GM18505 (cell line): ENCODE data around the gene KIZ.

ENCODE experiments used
- ATAC-seq: cut with Tn5 transposase; IDR thresholded peaks from one replicate; pipeline ENCODE4 v1.9.1; 2021; ENCODE audit not compliant: unreplicated experiment
- POLR2A ChIP-seq: IDR thresholded peaks from 4 replicates; pipeline ENCODE4 v1.6.1; 2011; ENCODE audit warnings: borderline replicate concordance; ENCODE audit not compliant: insufficient read depth, insufficient read length; ENCODE audit errors: extremely low read depth

Gene KIZ

GRCh38 chr20:21125849-21126580, at the start of gene KIZ:
Gene KIZ (plus strand): TSS chr20:21126082. CDS start chr20:21126116, 34 bp downstream.
- peak; percentile 97 for ATAC-seq
- peak; percentile 89 for TF ChIP-seq POLR2A

GRCh38 chr20:21077809-21078345, 48.0 kb upstream of the KIZ start:
- TF ChIP-seq POLR2A = no peak
- no peak for ATAC-seq

GRCh38 chr20:21082584-21082983, 43.3 kb upstream of the KIZ start:
- no peak for TF ChIP-seq POLR2A
- no peak for ATAC-seq

- no peak for TF ChIP-seq POLR2A
- ATAC-seq = no peak
Measured at GRCh38 chr20:21083825-21084325, 42.0 kb upstream of the KIZ start.

- ATAC-seq = no peak
Measured at GRCh38 chr20:21087862-21088540, 37.9 kb upstream of the KIZ start.

GRCh38 chr20:21089391-21089790, 36.5 kb upstream of the KIZ start:
- no peak for ATAC-seq

More at GRCh38 chr20:21087862-21088540, 37.9 kb upstream of the KIZ start:
- TF ChIP-seq POLR2A = no peak

GRCh38 chr20:21090111-21090618, 35.7 kb upstream of the KIZ start:
- no peak for TF ChIP-seq POLR2A
- no peak for ATAC-seq

More at GRCh38 chr20:21089391-21089790, 36.5 kb upstream of the KIZ start:
- no peak for TF ChIP-seq POLR2A

- no peak for TF ChIP-seq POLR2A
Measured at GRCh38 chr20:21090721-21091120, 35.2 kb upstream of the KIZ start.

GRCh38 chr20:21092806-21093205, 33.1 kb upstream of the KIZ start:
- ATAC-seq = no peak
- no peak for TF ChIP-seq POLR2A

More at GRCh38 chr20:21090721-21091120, 35.2 kb upstream of the KIZ start:
- ATAC-seq = no peak

GRCh38 chr20:21096321-21097043, 29.4 kb upstream of the KIZ start:
- TF ChIP-seq POLR2A = no peak
- ATAC-seq = no peak

GRCh38 chr20:21099751-21100577, 25.9 kb upstream of the KIZ start:
- ATAC-seq = no peak
- no peak for TF ChIP-seq POLR2A

- no peak for ATAC-seq
- TF ChIP-seq POLR2A = no peak
Measured at GRCh38 chr20:21100578-21101452, 25.1 kb upstream of the KIZ start.

- no peak for ATAC-seq
- no peak for TF ChIP-seq POLR2A
Measured at GRCh38 chr20:21101453-21101931, 24.4 kb upstream of the KIZ start.
